Liver (tissue), 9 donors: ENCODE results near the gene SRSF4. TPM values are rescaled to one million over a fixed set of nuclear protein-coding genes. Genes with fewer than 3 reads are reported as not detected.

Source experiments
- DNase-seq: peaks from one replicate; pipeline ENCODE4 v3.0.0-alpha.2; 2017; ENCODE audit warnings: low spot score
- H3K27ac ChIP-seq, 2 donors: one replicate each; pipeline ENCODE4 v1.7.0; 2013; ENCODE audit warnings: inconsistent platforms in 2 of 2, low read length in 2 of 2, control low read depth in 1 of 2, low read depth in 1 of 2, mild to moderate bottlenecking in 1 of 2
- H3K27me3 ChIP-seq, 4 donors: one replicate each; pipeline versions ENCODE4 v1.6.1 to v1.7.0; 2013; ENCODE audit warnings: low read length in 3 of 4, inconsistent platforms in 1 of 4, mild to moderate bottlenecking in 1 of 4, moderate library complexity in 1 of 4; ENCODE audit not compliant: control insufficient read depth in 4 of 4, insufficient read depth in 4 of 4
- H3K36me3 ChIP-seq, 4 donors: one replicate each; pipeline versions ENCODE4 v1.6.1 to v1.7.0; 2013; ENCODE audit warnings: low read length in 3 of 4, mild to moderate bottlenecking in 3 of 4, low read depth in 1 of 4, moderate library complexity in 1 of 4; ENCODE audit not compliant: control insufficient read depth in 4 of 4, insufficient read depth in 3 of 4
- H3K4me1 ChIP-seq, 4 donors: one replicate each; pipeline versions ENCODE4 v1.6.1 to v1.7.0; 2013; ENCODE audit warnings: low read length in 3 of 4, mild to moderate bottlenecking in 3 of 4, moderate library complexity in 1 of 4; ENCODE audit not compliant: control insufficient read depth in 4 of 4, insufficient read depth in 4 of 4
- H3K4me3 ChIP-seq, 3 donors: one replicate each; pipeline versions ENCODE4 v1.6.1 to v1.7.0; 2013; ENCODE audit warnings: low read length in 3 of 3, control low read depth in 1 of 3, low read depth in 1 of 3, mild to moderate bottlenecking in 1 of 3
- H3K9ac ChIP-seq, 2 donors: one replicate each; pipeline ENCODE4 v1.7.0; 2013; ENCODE audit warnings: low read length in 2 of 2, mild to moderate bottlenecking in 2 of 2, moderate library complexity in 2 of 2, control low read depth in 1 of 2, low read depth in 1 of 2
- H3K9me3 ChIP-seq, 4 donors: one replicate each; pipeline versions ENCODE4 v1.6.1 to v1.7.0; 2013; ENCODE audit warnings: low read length in 3 of 4; ENCODE audit not compliant: control insufficient read depth in 4 of 4
- EGR1 ChIP-seq, 2 donors: IDR thresholded peaks; 2 replicates each; pipeline ENCODE4 v1.6.1; 2016 to 2018; ENCODE audit warnings: antibody characterized with exemption in 2 of 2, low read depth in 2 of 2
- FOXA1 ChIP-seq: IDR thresholded peaks from 2 replicates; pipeline ENCODE4 v1.6.1; 2016; ENCODE audit warnings: antibody characterized with exemption
- FOXA2 ChIP-seq: IDR thresholded peaks from 2 replicates; pipeline ENCODE4 v1.6.1; 2016; ENCODE audit warnings: antibody characterized with exemption
- GABPA ChIP-seq, 2 donors: IDR thresholded peaks in 1 of 2; conservative IDR thresholded peaks in 1 of 2; 2 replicates each; pipeline ENCODE4 v1.6.1; 2016; ENCODE audit warnings: antibody characterized with exemption in 2 of 2, mild to moderate bottlenecking in 1 of 2, moderate library complexity in 1 of 2
- HNF4A ChIP-seq, 2 donors: conservative IDR thresholded peaks; 2 replicates each; pipeline ENCODE4 v1.6.1; 2016; ENCODE audit warnings: antibody characterized with exemption in 2 of 2, mild to moderate bottlenecking in 2 of 2
- HNF4G ChIP-seq: IDR thresholded peaks from 2 replicates; pipeline ENCODE4 v1.6.1; 2016; ENCODE audit warnings: antibody characterized with exemption
- JUND ChIP-seq, 2 donors: IDR thresholded peaks; 2 replicates each; pipeline ENCODE4 v1.6.1; 2016; ENCODE audit warnings: antibody characterized with exemption in 2 of 2
- NR2F2 ChIP-seq: IDR thresholded peaks from 2 replicates; pipeline ENCODE4 v1.6.1; 2016; ENCODE audit warnings: antibody characterized with exemption
- RAD21 ChIP-seq, 2 donors: IDR thresholded peaks; 2 replicates each; pipeline ENCODE4 v1.6.1; 2016; ENCODE audit warnings: antibody characterized with exemption in 2 of 2, mild to moderate bottlenecking in 2 of 2
- RXRA ChIP-seq, 2 donors: IDR thresholded peaks; 2 replicates each; pipeline ENCODE4 v1.6.1; 2017 to 2018; ENCODE audit warnings: antibody characterized with exemption in 2 of 2, mild to moderate bottlenecking in 1 of 2
- SP1 ChIP-seq: IDR thresholded peaks from 2 replicates; pipeline ENCODE4 v1.6.1; 2018; ENCODE audit warnings: antibody characterized with exemption, mild to moderate bottlenecking
- TAF1 ChIP-seq: conservative IDR thresholded peaks from 2 replicates; pipeline ENCODE4 v1.6.1; 2016; ENCODE audit warnings: antibody characterized with exemption, mild to moderate bottlenecking
- YY1 ChIP-seq: IDR thresholded peaks from 2 replicates; pipeline ENCODE4 v1.6.1; 2016; ENCODE audit warnings: antibody characterized with exemption, mild to moderate bottlenecking
- WGBS: extraction: QIAGEN DNeasy Blood & Tissue Kit; methylation state at CpG from one replicate; pipeline ENCODE4 v1.1.7; 2013; 5-methylcytosine and 5-hydroxymethylcytosine counted together
- polyA plus RNA-seq, 2 donors: library from polyadenylated mRNA; stranded (reverse) in 1 of 2; unstranded in 1 of 2; fragments of 200-250 nt in 1 of 2; fragments of >200 nt in 1 of 2; fragmentation: Nextera tagmentation in 1 of 2; extraction: Ambion mirVana in 1 of 2; gene quantifications; one replicate each; pipeline versions ENCODE4 v1.2.1 to v1.2.3, GENCODE V29; 2013 to 2015
- total RNA-seq, 2 donors: library from RNA; depleted of rRNA; stranded (reverse); fragments of >200 nt; gene quantifications; one replicate each; pipeline ENCODE4 v1.2.3, GENCODE V29; 2014
- TF ChIP-seq, protein P1 (sequence below): IDR thresholded peaks from 2 replicates; pipeline ENCODE4 v1.6.1; 2016; ENCODE audit warnings: antibody characterized with exemption
- TF ChIP-seq, protein P2 (sequence below): fragments of 150-350 bp; IDR thresholded peaks from 2 replicates; pipeline ENCODE4 v1.5.1; 2017; ENCODE audit warnings: improper control_type of control experiment, low read depth, low read length; ENCODE audit not compliant: missing input control
- TF ChIP-seq, protein P3 (sequence below): IDR thresholded peaks from 2 replicates; pipeline ENCODE4 v1.6.1; 2016; ENCODE audit warnings: antibody characterized with exemption
- TF ChIP-seq, protein P4 (sequence below): IDR thresholded peaks from 2 replicates; pipeline ENCODE4 v1.6.1; 2016; ENCODE audit warnings: antibody characterized with exemption
- TF ChIP-seq, protein P5 (sequence below): IDR thresholded peaks from 2 replicates; pipeline ENCODE4 v1.6.1; 2016; ENCODE audit warnings: antibody characterized with exemption, mild to moderate bottlenecking
- donor health status: healthy.
- donor health status: healthy.
- donor health status: healthy.
- donor health status: healthy.
- donor health status: healthy.

SRSF4 gene
- total and polyA plus RNA-seq, 4 donors, result 24.0 to 45.8 (median 30.2) TPM

DNA sequence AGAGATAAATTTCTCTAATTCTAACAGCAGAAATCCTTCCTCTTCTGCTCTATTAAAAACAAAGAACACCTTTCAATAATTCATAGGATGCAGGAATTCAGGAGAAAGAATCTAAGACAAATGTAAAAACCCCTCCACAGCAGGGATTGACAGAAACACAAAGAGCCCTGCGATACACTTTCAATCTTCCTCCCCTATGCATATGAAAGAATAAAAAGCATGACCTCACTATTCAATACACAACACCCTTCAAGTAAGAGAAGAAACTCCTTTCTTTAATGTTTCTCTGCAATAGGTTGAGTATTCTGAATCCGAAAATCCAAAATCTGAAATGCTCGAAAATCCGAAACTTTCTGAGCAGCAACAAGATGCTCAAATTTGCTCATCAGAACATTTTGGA, 17.1 kb downstream of the SRSF4 start:
- DNase-seq, result no peak
- H3K4me1 ChIP-seq, result peaks cover 16 to 68% (median 36%) of the 10 kb centered on the region in 4 donors
- H3K9ac ChIP-seq, result no peak overlapping the region
- 95% methylated on average over 4 of the region's 4 CpGs for WGBS
- H3K36me3 ChIP-seq, result peaks cover 1 to 36% (median 13%) of the 10 kb centered on the region in 4 donors
- no peaks in the 10 kb centered on the region for H3K9me3 ChIP-seq
- H3K27me3 ChIP-seq, result no peaks in the 10 kb centered on the region
- no peak for TF ChIP-seq RXRA (IDR thresholded peaks at IDR 0.05)
- TF ChIP-seq, protein P1, sequence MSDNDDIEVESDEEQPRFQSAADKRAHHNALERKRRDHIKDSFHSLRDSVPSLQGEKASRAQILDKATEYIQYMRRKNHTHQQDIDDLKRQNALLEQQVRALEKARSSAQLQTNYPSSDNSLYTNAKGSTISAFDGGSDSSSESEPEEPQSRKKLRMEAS, result no peak
- no peak for TF ChIP-seq FOXA2
- TF ChIP-seq YY1, result no peak
- TF ChIP-seq TAF1, result no peak
- TF ChIP-seq, protein P2, sequence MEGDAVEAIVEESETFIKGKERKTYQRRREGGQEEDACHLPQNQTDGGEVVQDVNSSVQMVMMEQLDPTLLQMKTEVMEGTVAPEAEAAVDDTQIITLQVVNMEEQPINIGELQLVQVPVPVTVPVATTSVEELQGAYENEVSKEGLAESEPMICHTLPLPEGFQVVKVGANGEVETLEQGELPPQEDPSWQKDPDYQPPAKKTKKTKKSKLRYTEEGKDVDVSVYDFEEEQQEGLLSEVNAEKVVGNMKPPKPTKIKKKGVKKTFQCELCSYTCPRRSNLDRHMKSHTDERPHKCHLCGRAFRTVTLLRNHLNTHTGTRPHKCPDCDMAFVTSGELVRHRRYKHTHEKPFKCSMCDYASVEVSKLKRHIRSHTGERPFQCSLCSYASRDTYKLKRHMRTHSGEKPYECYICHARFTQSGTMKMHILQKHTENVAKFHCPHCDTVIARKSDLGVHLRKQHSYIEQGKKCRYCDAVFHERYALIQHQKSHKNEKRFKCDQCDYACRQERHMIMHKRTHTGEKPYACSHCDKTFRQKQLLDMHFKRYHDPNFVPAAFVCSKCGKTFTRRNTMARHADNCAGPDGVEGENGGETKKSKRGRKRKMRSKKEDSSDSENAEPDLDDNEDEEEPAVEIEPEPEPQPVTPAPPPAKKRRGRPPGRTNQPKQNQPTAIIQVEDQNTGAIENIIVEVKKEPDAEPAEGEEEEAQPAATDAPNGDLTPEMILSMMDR, result no peak
- TF ChIP-seq SP1, result no peak
- no peak for TF ChIP-seq NR2F2
- no peak for TF ChIP-seq RAD21 (IDR thresholded peaks at IDR 0.05)
- TF ChIP-seq HNF4G, result no peak
- TF ChIP-seq, protein P3, sequence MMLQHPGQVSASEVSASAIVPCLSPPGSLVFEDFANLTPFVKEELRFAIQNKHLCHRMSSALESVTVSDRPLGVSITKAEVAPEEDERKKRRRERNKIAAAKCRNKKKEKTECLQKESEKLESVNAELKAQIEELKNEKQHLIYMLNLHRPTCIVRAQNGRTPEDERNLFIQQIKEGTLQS, result no peak
- TF ChIP-seq, protein P4, sequence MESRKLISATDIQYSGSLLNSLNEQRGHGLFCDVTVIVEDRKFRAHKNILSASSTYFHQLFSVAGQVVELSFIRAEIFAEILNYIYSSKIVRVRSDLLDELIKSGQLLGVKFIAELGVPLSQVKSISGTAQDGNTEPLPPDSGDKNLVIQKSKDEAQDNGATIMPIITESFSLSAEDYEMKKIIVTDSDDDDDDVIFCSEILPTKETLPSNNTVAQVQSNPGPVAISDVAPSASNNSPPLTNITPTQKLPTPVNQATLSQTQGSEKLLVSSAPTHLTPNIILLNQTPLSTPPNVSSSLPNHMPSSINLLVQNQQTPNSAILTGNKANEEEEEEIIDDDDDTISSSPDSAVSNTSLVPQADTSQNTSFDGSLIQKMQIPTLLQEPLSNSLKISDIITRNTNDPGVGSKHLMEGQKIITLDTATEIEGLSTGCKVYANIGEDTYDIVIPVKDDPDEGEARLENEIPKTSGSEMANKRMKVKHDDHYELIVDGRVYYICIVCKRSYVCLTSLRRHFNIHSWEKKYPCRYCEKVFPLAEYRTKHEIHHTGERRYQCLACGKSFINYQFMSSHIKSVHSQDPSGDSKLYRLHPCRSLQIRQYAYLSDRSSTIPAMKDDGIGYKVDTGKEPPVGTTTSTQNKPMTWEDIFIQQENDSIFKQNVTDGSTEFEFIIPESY, result no peak
- TF ChIP-seq, protein P5, sequence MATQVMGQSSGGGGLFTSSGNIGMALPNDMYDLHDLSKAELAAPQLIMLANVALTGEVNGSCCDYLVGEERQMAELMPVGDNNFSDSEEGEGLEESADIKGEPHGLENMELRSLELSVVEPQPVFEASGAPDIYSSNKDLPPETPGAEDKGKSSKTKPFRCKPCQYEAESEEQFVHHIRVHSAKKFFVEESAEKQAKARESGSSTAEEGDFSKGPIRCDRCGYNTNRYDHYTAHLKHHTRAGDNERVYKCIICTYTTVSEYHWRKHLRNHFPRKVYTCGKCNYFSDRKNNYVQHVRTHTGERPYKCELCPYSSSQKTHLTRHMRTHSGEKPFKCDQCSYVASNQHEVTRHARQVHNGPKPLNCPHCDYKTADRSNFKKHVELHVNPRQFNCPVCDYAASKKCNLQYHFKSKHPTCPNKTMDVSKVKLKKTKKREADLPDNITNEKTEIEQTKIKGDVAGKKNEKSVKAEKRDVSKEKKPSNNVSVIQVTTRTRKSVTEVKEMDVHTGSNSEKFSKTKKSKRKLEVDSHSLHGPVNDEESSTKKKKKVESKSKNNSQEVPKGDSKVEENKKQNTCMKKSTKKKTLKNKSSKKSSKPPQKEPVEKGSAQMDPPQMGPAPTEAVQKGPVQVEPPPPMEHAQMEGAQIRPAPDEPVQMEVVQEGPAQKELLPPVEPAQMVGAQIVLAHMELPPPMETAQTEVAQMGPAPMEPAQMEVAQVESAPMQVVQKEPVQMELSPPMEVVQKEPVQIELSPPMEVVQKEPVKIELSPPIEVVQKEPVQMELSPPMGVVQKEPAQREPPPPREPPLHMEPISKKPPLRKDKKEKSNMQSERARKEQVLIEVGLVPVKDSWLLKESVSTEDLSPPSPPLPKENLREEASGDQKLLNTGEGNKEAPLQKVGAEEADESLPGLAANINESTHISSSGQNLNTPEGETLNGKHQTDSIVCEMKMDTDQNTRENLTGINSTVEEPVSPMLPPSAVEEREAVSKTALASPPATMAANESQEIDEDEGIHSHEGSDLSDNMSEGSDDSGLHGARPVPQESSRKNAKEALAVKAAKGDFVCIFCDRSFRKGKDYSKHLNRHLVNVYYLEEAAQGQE, result no peak
- no peak for TF ChIP-seq GABPA (IDR thresholded peaks at IDR 0.05 in 1 of 2, conservative IDR thresholded peaks at IDR 0.05 in 1 of 2)
- TF ChIP-seq EGR1 (IDR thresholded peaks at IDR 0.05; ENCODE audit: low read depth in 2 of 2), result no peak
- no peak for TF ChIP-seq JUND (IDR thresholded peaks at IDR 0.05)
- no peak for TF ChIP-seq HNF4A (conservative IDR thresholded peaks at IDR 0.05)
- TF ChIP-seq FOXA1, result no peak
- H3K27ac ChIP-seq, result no peak overlapping the region
- H3K4me3 ChIP-seq, result no peak overlapping the region
